Stimulated activated CD8-positive, alpha-beta memory T cell treated with anti-CD3 and anti-CD28 coated beads, Interleukin-4, amount 100 ng/mL, for 24 hours (primary cell): ENCODE measurements around the gene MBD4.

Experiments
- DNase-seq: peaks from one replicate; pipeline ENCODE4 v3.0.0-alpha.2; 2020; ENCODE audit warnings: low read depth

The MBD4 gene

GRCh38 chr3:129463094-129463493 lies 23.3 kb upstream of the MBD4 start:
- DNase-seq, result no peak

GRCh38 chr3:129462361-129462968 lies 22.7 kb upstream of the MBD4 start:
- no peak for DNase-seq

GRCh38 chr3:129461461-129462146 lies 21.9 kb upstream of the MBD4 start:
- no peak for DNase-seq

GRCh38 chr3:129461022-129461421 lies 21.3 kb upstream of the MBD4 start:
- no peak for DNase-seq

GRCh38 chr3:129460572-129460971 lies 20.8 kb upstream of the MBD4 start:
- no peak for DNase-seq

GRCh38 chr3:129460155-129460554 lies 20.4 kb upstream of the MBD4 start:
- no peak for DNase-seq

- DNase-seq, result no peak
Measured at GRCh38 chr3:129453732-129454131, 14.0 kb upstream of the MBD4 start.

GRCh38 chr3:129449279-129450115 lies 9.7 kb upstream of the MBD4 start:
- DNase-seq, result no peak

- DNase-seq, result no peak
Measured at GRCh38 chr3:129448186-129448895, 8.6 kb upstream of the MBD4 start.

GRCh38 chr3:129446926-129447325 lies 7.2 kb upstream of the MBD4 start:
- DNase-seq, result no peak

GRCh38 chr3:129445471-129445870 lies 5.7 kb upstream of the MBD4 start:
- DNase-seq, result no peak

- DNase-seq, result no peak
Measured at GRCh38 chr3:129442947-129443346, 3.2 kb upstream of the MBD4 start.

- DNase-seq, result no peak
Measured at GRCh38 chr3:129442486-129442885, 2.7 kb upstream of the MBD4 start.

GRCh38 chr3:129441782-129442181 lies 2.0 kb upstream of the MBD4 start:
- no peak for DNase-seq

- DNase-seq, result no peak
Measured at GRCh38 chr3:129441215-129441614, 1.5 kb upstream of the MBD4 start.

GRCh38 chr3:129440618-129441190 lies 956 bp upstream of the MBD4 start:
- DNase-seq, result no peak

GRCh38 chr3:129439226-129439816 lies 427 bp downstream of the MBD4 start:
- peak; percentile 24 for DNase-seq

- DNase-seq, result no peak
Measured at GRCh38 chr3:129435367-129435766, 4.4 kb downstream of the MBD4 start.

- no peak for DNase-seq
Measured at GRCh38 chr3:129434140-129434539, 5.6 kb downstream of the MBD4 start.

GRCh38 chr3:129433565-129433964 lies 6.2 kb downstream of the MBD4 start:
- no peak for DNase-seq

- no peak for DNase-seq
Measured at GRCh38 chr3:129432671-129433070, 7.1 kb downstream of the MBD4 start.

- DNase-seq, result no peak
Measured at GRCh38 chr3:129432036-129432435, 7.7 kb downstream of the MBD4 start.
